GM12801 (cell line): ENCODE data around the gene CYCS.
A peak's percentile ranks its signal among the peaks of the same experiment; 100 is the strongest.

ENCODE experiments used
- TF ChIP-seq, protein P1 (sequence below): IDR thresholded peaks from one replicate; pipeline ENCODE4 v1.5.1; 2011; ENCODE audit warnings: control low read depth; ENCODE audit not compliant: insufficient read length; ENCODE audit errors: extremely low read depth

The CYCS gene

DNA sequence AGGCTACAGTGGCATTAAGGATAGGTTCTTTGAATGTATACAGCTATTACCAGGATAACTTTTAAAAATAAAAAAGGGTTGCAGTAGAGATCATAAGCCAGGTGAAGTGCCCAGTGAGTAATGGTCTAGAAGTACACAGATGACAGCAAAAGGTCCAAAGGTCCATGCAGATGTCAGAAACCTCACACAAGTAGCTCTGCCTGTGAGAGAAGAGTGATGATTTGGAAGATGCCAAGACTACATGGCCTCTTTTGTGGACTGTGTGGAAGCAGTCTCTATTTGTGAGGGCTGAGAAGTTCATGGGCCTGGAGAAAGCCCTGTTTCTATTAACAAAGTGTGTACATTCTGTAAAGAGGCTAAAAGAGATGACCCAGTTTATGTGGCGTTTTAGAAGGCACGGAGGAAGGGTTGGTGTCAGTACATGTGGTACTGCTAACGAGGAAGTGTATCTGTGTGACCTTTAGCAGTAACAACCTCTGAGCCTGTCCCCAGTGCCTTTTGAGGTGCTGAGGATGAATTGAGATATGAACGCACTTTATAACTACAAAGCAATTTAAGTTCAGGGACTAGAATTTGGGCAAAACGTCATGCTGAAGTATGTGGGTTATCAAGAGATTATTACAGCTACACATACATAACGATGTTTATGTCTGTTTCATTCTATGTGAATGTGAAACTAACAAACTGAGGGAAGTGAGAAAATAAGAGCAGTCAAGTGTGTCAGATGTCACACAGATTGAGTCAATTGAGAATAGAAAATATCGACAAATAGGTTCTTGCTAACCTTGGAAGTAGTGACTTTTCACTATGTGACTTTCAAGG is 7.6 kb downstream of the CYCS start:
- TF ChIP-seq, protein P1, sequence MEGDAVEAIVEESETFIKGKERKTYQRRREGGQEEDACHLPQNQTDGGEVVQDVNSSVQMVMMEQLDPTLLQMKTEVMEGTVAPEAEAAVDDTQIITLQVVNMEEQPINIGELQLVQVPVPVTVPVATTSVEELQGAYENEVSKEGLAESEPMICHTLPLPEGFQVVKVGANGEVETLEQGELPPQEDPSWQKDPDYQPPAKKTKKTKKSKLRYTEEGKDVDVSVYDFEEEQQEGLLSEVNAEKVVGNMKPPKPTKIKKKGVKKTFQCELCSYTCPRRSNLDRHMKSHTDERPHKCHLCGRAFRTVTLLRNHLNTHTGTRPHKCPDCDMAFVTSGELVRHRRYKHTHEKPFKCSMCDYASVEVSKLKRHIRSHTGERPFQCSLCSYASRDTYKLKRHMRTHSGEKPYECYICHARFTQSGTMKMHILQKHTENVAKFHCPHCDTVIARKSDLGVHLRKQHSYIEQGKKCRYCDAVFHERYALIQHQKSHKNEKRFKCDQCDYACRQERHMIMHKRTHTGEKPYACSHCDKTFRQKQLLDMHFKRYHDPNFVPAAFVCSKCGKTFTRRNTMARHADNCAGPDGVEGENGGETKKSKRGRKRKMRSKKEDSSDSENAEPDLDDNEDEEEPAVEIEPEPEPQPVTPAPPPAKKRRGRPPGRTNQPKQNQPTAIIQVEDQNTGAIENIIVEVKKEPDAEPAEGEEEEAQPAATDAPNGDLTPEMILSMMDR: no peak

DNA sequence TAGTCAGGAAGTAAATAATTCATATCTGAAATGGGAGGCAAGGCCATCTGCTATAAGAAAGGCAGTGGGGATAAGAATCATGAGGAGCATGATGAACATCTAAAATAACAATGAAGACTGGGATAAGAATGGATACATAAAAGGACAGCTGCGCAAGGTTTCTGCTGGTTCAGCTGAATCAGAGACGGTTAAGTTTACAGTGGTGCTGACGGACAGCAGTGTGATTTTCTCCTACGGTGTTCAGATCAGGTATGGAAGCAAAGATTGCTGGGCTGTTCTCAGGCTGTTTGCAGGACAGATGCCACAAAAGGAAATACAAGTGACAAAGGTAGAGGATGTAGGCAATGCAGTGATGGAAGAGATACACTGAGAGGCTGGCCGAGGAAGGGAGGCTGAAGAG is 8.4 kb downstream of the CYCS start:
- TF ChIP-seq, protein P1: no peak

DNA sequence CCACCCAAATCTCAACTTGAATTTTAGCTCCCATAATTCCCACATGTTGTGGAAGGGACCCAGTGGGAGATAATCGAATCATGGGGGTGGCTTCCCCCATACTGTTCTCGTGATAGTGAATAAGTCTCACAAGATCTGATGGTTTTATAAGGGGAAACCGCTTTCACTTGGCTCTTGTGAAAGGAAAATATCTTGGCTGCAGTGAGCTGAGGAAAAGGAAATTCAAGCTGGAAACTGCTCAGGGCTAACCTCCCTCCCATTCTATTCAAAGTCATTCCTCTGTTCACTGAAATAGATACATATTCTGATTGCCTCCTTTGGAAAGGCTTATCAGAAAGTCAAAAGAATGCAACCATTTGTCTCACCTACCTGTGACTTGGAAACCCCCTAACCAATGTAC is 15.8 kb downstream of the CYCS start:
- TF ChIP-seq, protein P1: no peak

DNA sequence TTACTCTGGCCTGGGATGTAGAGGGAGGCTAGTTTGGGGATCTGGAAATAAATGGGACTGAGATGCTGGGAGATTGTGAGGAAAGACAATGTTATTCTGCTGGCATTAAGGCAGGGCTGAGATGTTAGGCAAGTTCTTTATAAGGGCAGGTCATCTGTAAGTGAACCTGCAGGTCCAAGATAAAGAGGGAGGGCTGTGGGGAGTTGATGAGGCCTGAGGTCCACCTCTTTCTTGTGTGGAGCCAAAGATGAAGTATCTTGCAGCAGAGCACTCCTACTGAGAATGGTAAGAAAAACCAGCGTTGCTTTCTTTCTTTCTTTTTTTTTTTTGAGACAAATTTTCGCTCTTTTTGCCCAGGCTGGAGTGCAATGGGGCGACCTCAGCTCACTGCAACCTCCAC is 19.1 kb downstream of the CYCS start:
- TF ChIP-seq, protein P1: no peak

DNA sequence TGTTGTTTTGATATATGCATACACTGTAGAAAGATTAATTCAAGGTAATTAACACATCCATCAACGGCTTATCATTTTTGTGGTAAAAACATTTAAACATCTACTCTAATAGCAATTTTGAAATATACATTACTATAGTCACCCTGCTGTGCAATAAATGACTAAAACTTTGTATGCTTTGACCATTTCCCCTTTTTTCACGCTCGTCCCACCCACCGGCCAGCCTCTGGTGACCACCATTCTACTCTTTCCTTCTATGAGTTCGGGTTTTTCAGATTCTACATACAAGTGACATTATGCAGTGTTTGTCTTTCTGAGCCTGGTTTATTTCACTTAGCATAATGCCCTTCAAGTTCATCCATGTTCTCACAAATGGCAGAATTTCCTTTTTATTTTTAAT is 21.3 kb downstream of the CYCS start:
- TF ChIP-seq, protein P1: no peak

DNA sequence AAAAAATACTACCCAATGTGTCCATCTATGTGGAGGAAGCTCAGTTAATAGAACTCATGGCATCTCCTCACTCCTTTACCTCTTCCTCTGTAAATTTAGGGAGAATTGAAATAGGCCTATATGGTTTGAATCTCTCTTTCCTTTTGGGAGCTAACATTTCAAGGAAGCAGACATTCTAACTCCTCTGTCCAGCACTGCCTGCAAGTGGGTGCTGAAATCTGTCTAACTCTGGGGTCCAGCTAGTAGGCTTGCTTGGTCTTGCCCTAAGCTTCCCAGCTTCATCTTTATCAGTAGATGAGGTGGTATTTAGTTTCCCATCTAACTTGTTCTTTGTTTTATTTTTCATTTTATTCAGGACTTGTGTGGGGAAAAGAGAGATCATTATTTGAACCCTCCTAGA is 23.2 kb downstream of the CYCS start:
- TF ChIP-seq, protein P1: no peak

DNA sequence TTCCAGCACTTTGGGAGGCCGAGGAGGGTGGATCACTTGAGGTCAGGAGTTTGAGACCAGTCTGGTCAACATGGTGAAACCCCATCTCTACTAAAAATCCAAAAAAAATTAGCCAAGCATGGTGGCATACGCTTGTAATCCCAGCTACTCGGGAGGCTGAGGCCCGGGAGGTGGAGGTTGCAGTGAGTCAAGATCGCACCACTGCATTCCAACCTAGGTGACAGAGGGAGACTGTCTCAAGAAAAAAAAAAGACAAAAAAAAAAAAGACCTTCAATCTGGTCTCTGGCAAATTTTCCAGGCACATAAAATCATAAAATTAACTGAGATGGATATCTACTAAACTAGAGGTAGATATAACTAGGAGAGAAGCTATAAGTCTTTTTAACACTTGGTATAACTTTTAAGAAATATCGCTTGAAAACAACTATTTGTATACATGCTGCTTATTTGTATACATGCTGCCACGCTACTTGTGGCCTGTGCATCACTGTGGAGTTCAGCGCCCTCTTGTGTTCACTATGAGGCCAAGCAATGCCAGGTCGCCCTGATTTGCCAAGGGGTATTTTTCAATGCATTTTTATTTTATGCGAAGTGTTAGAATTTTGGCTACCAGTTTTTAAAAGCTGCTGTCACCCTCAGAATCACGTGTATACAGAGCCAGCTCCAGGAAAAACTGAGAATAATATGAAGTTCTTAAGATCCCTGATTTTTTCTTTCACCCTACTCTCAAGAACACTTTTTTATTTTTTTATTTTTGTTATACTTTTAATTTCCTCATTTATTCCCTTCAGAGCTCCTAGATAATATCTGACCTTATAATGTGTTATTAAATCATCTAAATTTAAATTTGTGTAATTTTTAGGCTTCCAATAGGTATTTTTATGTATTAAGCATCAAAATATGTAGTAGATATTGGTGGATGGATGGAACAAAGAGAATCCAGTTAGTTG is 26.7 kb downstream of the CYCS start:
- TF ChIP-seq, protein P1: peak; percentile 71
